Measurements from ENCODE around the gene SLC16A12. TPM values are rescaled to one million over a fixed set of nuclear protein-coding genes. Genes with fewer than 3 reads are reported as not detected.

SLC16A12 gene
- total RNA-seq, 1 donor from 2014 or later, result not detected

DNA sequence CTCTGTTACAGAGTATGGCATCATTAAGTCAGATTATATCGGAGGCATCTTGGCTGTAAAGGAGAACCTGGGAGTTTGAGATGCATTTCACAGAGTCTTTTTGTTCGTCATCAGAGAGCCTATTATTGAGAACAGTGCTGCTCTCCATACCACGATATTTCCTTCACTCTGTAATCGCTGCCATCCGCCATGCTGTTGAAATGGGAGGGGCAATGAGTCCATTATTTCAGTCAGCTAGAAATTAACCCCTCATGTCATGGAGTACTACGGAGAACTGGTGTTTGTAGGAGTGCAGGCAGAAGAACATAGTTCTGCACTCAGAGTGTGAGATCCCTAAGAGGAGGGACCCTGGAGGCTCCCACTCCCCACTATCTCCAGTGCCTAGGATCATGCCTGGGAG is 59.2 kb downstream of the SLC16A12 start:
- Mint-ChIP-seq H3K27me3 (ENCODE audit: unreplicated experiment) (no peaks in the 10 kb centered on the region), H3K4me3 (ENCODE audit: unreplicated experiment) (no peak overlapping the region), H3K9me3 (ENCODE audit: unreplicated experiment) (no peaks in the 10 kb centered on the region), H3K36me3 (ENCODE audit: unreplicated experiment) (no peaks in the 10 kb centered on the region), H3K4me1 (ENCODE audit: low read depth, unreplicated experiment) (no peaks in the 10 kb centered on the region), H3K27ac (ENCODE audit: unreplicated experiment) (no peak overlapping the region)
- TF ChIP-seq, protein P1, sequence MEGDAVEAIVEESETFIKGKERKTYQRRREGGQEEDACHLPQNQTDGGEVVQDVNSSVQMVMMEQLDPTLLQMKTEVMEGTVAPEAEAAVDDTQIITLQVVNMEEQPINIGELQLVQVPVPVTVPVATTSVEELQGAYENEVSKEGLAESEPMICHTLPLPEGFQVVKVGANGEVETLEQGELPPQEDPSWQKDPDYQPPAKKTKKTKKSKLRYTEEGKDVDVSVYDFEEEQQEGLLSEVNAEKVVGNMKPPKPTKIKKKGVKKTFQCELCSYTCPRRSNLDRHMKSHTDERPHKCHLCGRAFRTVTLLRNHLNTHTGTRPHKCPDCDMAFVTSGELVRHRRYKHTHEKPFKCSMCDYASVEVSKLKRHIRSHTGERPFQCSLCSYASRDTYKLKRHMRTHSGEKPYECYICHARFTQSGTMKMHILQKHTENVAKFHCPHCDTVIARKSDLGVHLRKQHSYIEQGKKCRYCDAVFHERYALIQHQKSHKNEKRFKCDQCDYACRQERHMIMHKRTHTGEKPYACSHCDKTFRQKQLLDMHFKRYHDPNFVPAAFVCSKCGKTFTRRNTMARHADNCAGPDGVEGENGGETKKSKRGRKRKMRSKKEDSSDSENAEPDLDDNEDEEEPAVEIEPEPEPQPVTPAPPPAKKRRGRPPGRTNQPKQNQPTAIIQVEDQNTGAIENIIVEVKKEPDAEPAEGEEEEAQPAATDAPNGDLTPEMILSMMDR (IDR thresholded peaks at IDR 0.05; ENCODE audit: partially characterized antibody, unreplicated experiment), result no peak
- DNase-seq, result no peak

DNA sequence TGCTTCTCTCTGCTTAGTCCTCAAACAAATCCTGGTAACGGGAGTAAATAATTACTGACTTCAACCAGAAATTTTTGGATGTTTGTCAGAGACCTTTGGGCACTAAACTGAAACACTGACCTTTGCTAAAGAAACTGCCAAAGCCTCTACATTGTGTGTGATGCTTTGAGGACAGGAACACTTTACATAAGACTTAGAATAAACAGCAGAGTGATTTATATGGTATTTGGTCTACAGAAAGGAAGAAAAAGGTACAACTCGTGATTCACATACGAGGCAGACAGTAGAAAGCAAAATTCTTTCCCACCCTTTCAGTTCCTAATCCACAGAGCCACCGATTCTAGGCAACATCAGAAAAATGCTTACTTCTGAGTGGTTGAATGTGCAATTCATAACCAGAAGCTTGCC is 59.8 kb downstream of the SLC16A12 start:
- H3K4me3 Mint-ChIP-seq (ENCODE audit: unreplicated experiment), result no peak overlapping the region
- TF ChIP-seq, protein P1 (IDR thresholded peaks at IDR 0.05; ENCODE audit: partially characterized antibody, unreplicated experiment), result no peak
- no peak overlapping the region for H3K27ac Mint-ChIP-seq (ENCODE audit: unreplicated experiment)
- no peaks in the 10 kb centered on the region for H3K27me3 Mint-ChIP-seq (ENCODE audit: unreplicated experiment)
- no peaks in the 10 kb centered on the region for H3K9me3 Mint-ChIP-seq (ENCODE audit: unreplicated experiment)
- no peaks in the 10 kb centered on the region for H3K36me3 Mint-ChIP-seq (ENCODE audit: unreplicated experiment)
- DNase-seq, result no peak
- H3K4me1 Mint-ChIP-seq (ENCODE audit: low read depth, unreplicated experiment), result no peaks in the 10 kb centered on the region

DNA sequence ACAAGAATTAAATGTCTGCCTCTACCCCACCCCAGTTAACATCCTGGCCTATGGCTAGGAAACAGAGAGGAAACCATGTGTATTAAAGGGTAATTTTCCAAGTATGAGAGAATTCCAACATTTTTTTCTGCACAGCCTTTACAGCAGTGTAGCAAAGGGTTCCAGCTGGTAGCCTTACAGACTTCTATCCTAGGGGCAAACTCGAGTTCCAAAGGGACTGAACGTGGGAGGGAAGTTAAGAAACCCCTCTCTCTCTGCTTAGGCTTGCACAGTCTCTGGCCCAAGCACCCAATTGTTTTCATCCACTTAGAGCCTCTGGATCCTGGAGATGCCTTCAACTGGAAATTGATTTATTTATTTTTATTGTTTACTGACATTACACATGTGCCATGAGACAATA is 60.3 kb downstream of the SLC16A12 start:
- Mint-ChIP-seq H3K4me1 (ENCODE audit: low read depth, unreplicated experiment) (no peaks in the 10 kb centered on the region), H3K36me3 (ENCODE audit: unreplicated experiment) (no peaks in the 10 kb centered on the region), H3K27me3 (ENCODE audit: unreplicated experiment) (no peaks in the 10 kb centered on the region), H3K4me3 (ENCODE audit: unreplicated experiment) (no peak overlapping the region), H3K9me3 (ENCODE audit: unreplicated experiment) (no peaks in the 10 kb centered on the region), H3K27ac (ENCODE audit: unreplicated experiment) (no peak overlapping the region)
- no peak for DNase-seq
- TF ChIP-seq, protein P1 (IDR thresholded peaks at IDR 0.05; ENCODE audit: partially characterized antibody, unreplicated experiment), result no peak

DNA sequence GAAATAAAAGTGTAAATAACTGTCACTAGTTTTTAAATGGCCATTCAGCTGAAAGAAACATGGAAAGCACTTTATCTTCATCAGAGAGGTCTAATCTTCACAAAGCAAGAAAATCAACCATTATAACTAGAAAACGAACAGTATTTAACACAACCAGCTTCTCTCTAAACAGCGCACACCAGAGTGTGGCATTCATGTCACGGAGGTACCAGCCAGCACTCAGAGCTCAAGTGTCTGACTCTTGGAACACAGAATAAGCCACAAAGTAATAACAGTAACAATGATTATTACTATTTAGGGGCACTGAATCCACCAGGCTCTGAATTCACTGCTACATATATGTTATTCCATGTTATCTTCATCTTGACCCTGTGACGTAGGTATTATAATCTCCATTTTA is 60.9 kb downstream of the SLC16A12 start:
- TF ChIP-seq, protein P1 (IDR thresholded peaks at IDR 0.05; ENCODE audit: partially characterized antibody, unreplicated experiment), result no peak
- Mint-ChIP-seq H3K27me3 (ENCODE audit: unreplicated experiment) (no peaks in the 10 kb centered on the region), H3K4me1 (ENCODE audit: low read depth, unreplicated experiment) (no peaks in the 10 kb centered on the region), H3K27ac (ENCODE audit: unreplicated experiment) (no peak overlapping the region), H3K9me3 (ENCODE audit: unreplicated experiment) (no peaks in the 10 kb centered on the region), H3K4me3 (ENCODE audit: unreplicated experiment) (no peak overlapping the region), H3K36me3 (ENCODE audit: unreplicated experiment) (no peaks in the 10 kb centered on the region)
- no peak for DNase-seq

DNA sequence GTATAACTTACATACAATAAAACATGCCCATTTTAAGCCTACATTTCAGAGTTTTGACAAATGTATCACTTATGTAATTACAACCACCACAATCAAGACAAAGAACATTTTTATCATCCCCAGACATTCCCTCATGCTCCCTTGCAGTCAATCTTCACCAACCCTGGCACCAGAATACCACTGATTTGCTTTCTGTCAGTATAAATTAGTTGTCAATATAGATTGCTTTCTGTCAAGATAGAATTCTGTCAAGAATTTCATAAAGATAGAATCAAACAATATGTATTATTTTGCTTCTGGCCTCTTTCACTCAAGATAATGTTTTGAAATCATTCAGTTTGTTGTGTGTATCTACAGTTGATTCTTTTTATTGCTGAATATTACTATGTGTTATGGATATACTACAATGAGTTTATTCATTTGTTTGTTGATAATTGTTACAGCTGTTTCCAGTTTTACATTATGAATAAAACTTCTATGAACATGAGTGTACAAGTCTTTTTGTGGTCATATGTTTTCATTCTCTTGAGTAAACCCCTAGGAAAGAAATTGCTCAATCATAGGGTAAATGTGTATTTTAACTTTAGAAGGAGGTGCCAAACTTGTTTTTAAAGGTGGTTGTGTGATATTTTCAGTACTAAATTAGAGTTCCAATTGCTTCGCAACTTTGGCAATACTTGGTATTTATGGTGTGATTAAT is 64.1 kb downstream of the SLC16A12 start:
- Mint-ChIP-seq H3K27me3 (ENCODE audit: unreplicated experiment) (no peaks in the 10 kb centered on the region), H3K36me3 (ENCODE audit: unreplicated experiment) (no peaks in the 10 kb centered on the region), H3K9me3 (ENCODE audit: unreplicated experiment) (no peaks in the 10 kb centered on the region), H3K27ac (ENCODE audit: unreplicated experiment) (no peak overlapping the region), H3K4me1 (ENCODE audit: low read depth, unreplicated experiment) (peaks cover 6% of the 10 kb centered on the region), H3K4me3 (ENCODE audit: unreplicated experiment) (no peak overlapping the region)
- TF ChIP-seq, protein P1 (IDR thresholded peaks at IDR 0.05; ENCODE audit: partially characterized antibody, unreplicated experiment), result no peak
- no peak for DNase-seq

Measured in glutamatergic neuron (in vitro differentiated cells).